Activated CD8-positive, alpha-beta memory T cell treated with anti-CD3 and anti-CD28 coated beads for 36 hours (primary cell): ENCODE results near the gene STARD10. TPM values are rescaled to one million over a fixed set of nuclear protein-coding genes. Genes with fewer than 3 reads are reported as not detected.

Experiments used
- CTCF ChIA-PET: fragments of 350-600 bp; sonication (Branson Sonifier 250); formaldehyde crosslinking; loops from one replicate; lab custom pipeline; 2021; ENCODE audit warnings: antibody characterized with exemption; lab: Charles Lee
- POLR2A ChIA-PET: fragments of 350-600 bp; sonication (Branson Sonifier 250); formaldehyde crosslinking; loops from one replicate; lab custom pipeline; 2021; ENCODE audit warnings: antibody characterized with exemption; lab: Charles Lee
- total RNA-seq, 2 experiments: library from RNA; stranded (reverse); gene quantifications; one replicate each; pipeline ENCODE4 v1.2.3, GENCODE V29; 2021

STARD10 gene
- total RNA-seq, 2 experiments from 2014 or later = 7.8 to 11.4 TPM

- ChIA-PET CTCF (interaction anchor here (1.1 kb wide), 2 partner anchors 18 to 60 kb away, joined by 3 read pairs; no protein-coding TSS in a partner anchor), POLR2A (no interaction called here)
Measured at GRCh38 chr11:72732329-72732728, 61.5 kb downstream of the STARD10 start.

GRCh38 chr11:72730737-72731136, 63.1 kb downstream of the STARD10 start:
- POLR2A ChIA-PET = no interaction called here
- CTCF ChIA-PET = interaction anchor here (2.7 kb wide), 1 partner anchor 62 kb away, joined by 7 read pairs; no protein-coding TSS in a partner anchor

GRCh38 chr11:72730243-72730642, 63.6 kb downstream of the STARD10 start:
- ChIA-PET POLR2A (no interaction called here), CTCF (interaction anchor here (0.7 to 2.7 kb wide), 3 partner anchors 63 to 93 kb away, joined by 3 to 7 read pairs (median 4); no protein-coding TSS in a partner anchor)

DNA sequence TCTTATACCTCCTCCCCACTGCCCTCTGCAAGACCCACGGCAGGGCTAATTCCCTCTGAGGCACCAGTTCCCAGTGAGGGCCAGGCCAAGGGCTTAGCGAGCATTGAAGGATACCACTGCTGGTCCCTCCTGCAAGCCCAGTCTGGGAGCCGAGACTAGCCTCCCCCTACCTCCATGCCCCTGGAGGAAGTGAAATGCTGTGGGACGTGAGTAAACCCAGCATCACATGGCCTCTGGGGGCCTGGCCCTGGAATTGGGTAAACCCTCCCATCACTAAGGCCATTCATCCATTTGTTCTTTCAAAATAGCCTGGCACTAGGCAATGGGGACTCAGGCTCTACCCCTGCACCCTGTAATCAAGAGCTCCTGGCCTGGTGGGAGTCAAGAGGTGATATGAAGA, 66.3 kb downstream of the STARD10 start:
- ChIA-PET CTCF (interaction anchor here (1.3 to 6.6 kb wide), 4 partner anchors 11 to 85 kb away, joined by 3 to 59 read pairs (median 4); partner anchors contain the start of gene STARD10), POLR2A (no interaction called here)

- CTCF ChIA-PET = interaction anchor here (0.6 to 6.6 kb wide), 6 partner anchors 14 to 620 kb away, joined by 3 to 59 read pairs (median 7); partner anchors contain the start of gene STARD10
- POLR2A ChIA-PET = interaction anchor here (0.6 kb wide), 1 partner anchor 76 kb away, joined by 3 read pairs; no protein-coding TSS in a partner anchor
Measured at GRCh38 chr11:72726266-72727220, 67.3 kb downstream of the STARD10 start.

DNA sequence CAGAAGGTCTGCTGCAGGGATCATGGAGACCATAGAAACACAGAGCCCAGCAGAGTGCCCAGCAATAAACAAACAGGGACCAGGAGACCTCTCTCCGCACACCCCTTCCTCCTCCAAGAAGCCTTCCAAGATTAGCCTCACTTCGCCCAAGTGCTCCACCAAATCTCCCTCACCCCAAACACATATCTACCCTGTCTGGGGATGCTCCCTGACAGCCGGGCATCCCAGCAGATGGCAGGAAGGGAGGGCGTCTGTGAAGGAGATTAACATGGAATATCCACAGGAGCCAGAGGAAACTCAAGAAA, 68.2 kb downstream of the STARD10 start:
- ChIA-PET CTCF (interaction anchor here (0.5 to 6.6 kb wide), 27 partner anchors 8 to 452 kb away, joined by 3 to 59 read pairs (median 5); partner anchors contain the start of gene STARD10), POLR2A (interaction anchor here (0.6 to 1.3 kb wide), 3 partner anchors 57 to 88 kb away, joined by 3 to 8 read pairs (median 4); partner anchors contain the start of genes ATG16L2 and STARD10)

DNA sequence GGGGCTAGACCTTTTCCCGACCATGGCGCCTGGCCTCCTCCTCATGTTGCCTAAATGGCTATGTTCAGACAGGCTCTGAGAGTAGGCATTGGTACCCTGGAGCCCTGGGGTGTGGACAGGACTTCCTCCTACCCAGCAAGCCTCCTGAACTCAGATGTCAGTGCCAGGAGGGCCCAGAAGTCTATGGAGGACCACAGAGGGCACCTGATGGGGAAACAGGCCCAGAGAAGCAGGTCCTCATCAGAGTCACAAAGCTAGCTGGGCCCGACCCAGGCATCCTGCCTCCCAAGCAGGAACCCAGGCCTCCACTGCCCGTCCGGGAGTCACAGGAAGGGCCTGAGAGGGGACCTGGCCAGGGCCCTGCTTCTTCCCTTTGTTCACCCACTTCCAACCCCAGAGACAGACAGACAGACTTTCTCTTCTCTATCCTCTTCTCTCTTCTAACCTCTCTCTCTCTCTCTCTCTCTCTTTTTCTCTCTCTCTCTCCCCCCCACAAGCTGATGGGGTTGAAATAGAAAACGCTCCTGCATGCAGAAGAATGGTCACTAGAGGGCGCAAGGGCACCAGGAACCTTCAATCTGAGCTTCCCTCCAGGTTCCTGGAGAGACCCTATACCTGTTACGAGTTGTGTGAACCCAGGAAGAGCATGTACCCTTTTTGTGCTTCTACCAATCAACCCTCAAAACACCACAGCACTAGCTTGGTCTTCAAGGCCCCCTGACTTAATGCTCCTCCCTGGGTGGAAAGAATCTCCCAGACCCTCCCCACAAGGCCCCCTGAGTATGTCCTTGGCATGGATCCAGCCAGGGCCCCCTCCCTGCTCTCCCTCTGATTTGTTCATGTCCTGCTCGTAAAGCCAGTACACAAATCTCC, 68.8 kb downstream of the STARD10 start:
- POLR2A ChIA-PET = interaction anchor here (0.6 to 1.3 kb wide), 3 partner anchors 57 to 88 kb away, joined by 3 to 8 read pairs (median 4); partner anchors contain the start of genes ATG16L2 and STARD10
- CTCF ChIA-PET = interaction anchor here (0.5 to 6.6 kb wide), 29 partner anchors 8 to 453 kb away, joined by 3 to 59 read pairs (median 5); partner anchors contain the start of gene STARD10

DNA sequence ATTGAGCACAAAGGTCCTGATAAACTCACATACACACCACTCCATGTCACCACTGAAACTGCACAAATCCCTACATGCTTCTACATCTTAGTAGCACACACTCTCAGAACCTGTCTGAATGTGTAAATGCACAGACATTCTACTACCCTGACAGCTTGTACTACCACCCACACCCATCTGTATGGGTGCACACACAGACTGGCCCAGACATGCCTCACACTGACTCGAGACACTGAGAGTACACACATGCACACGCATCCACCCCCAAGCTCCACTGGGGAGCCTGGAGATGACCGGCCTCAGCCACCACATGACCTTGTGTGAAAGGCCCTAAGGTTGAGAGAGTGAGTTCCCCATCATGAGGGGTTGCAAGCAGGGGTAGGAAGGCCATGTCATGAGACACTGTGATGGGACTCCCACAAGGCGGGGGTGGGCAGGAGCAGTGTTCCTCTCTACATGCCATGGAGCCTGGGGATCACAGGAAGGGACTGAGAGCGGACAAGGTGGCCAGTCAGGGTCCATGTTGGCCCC, 69.8 kb downstream of the STARD10 start:
- CTCF ChIA-PET = interaction anchor here (1.5 to 6.6 kb wide), 4 partner anchors 16 to 454 kb away, joined by 3 to 59 read pairs (median 7); partner anchors contain the start of gene STARD10
- POLR2A ChIA-PET = no interaction called here

GRCh38 chr11:72723508-72723907, 70.3 kb downstream of the STARD10 start:
- ChIA-PET POLR2A (interaction anchor here (1.2 kb wide), 1 partner anchor 13 kb away, joined by 4 read pairs; no protein-coding TSS in a partner anchor), CTCF (interaction anchor here (0.6 to 6.6 kb wide), 4 partner anchors 40 to 612 kb away, joined by 3 to 59 read pairs (median 4); partner anchors contain the start of gene STARD10)

DNA sequence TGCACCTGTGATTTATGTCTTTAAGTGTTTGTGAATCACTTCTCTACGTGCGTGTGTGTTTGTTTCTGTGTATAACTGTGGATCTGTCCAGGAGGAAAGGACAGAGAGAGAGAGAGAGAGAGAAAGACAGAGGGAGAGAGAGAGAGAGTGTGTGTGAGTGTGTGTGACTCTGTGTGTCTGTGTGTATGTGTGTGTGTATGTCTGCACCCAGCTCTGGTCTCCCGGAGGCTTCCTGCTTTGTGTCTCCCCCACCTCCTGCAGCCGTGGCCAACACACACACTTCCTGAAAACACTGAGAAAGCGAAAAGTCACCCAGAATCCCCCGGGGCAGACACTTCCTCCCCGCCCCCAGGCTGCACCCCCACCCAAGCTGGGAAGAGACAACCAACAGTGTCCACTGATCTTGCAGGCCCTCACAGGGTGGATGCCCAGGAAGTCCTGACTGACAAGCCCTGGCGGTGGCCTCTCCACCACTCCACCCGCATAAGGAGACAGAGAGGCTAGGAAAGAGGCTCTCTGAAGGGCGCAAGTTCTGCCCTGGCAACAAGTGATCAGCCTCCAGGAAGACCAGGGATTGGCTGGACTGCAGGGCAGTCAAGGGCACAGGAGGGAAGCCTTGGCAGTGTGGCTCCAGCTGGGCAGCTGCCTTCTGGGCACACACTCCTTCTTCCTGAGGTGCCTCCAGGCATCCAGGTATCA, 71.6 kb downstream of the STARD10 start:
- CTCF ChIA-PET = interaction anchor here (1.0 to 6.6 kb wide), 3 partner anchors 14 to 90 kb away, joined by 5 to 59 read pairs (median 5); partner anchors contain the start of gene STARD10
- POLR2A ChIA-PET = interaction anchor here (0.7 to 1.2 kb wide), 3 partner anchors 14 to 72 kb away, joined by 3 to 4 read pairs (median 3); partner anchors contain the start of gene STARD10

- ChIA-PET CTCF (interaction anchor here (1.4 to 6.6 kb wide), 3 partner anchors 71 to 91 kb away, joined by 3 to 59 read pairs (median 5); partner anchors contain the start of gene STARD10), POLR2A (interaction anchor here (1.2 kb wide), 1 partner anchor 71 kb away, joined by 3 read pairs; no protein-coding TSS in a partner anchor)
Measured at GRCh38 chr11:72721689-72722049, 72.2 kb downstream of the STARD10 start.

GRCh38 chr11:72721276-72721675, 72.6 kb downstream of the STARD10 start:
- POLR2A ChIA-PET = no interaction called here
- CTCF ChIA-PET = interaction anchor here (1.0 to 1.4 kb wide), 3 partner anchors 71 to 92 kb away, joined by 3 read pairs; partner anchors contain the start of gene STARD10

DNA sequence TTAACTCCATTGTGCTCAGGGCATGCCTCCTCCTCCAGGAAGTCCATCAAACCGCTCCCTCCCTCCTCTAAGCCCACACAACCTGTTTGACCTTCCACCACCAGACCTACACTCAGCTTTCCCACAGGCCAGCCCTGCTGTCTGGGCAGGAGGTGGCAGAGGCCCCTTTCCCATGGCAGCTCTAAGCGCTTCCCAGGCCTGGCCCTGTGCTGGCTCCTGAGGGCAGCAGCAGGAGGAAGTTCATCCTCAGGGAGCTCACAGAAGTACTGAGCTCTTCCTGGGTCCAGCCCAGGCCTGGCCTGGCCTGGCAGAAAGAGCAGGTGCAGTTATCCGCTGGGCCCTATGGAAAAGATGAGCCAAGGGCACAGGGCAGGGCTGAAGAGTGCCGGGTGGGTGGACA, 73.1 kb downstream of the STARD10 start:
- ChIA-PET CTCF (interaction anchor here (1.0 to 1.4 kb wide), 3 partner anchors 72 to 92 kb away, joined by 3 read pairs; partner anchors contain the start of gene STARD10), POLR2A (no interaction called here)

- CTCF ChIA-PET = interaction anchor here (1.0 kb wide), 1 partner anchor 93 kb away, joined by 3 read pairs; no protein-coding TSS in a partner anchor
- POLR2A ChIA-PET = no interaction called here
Measured at GRCh38 chr11:72720047-72720446, 73.8 kb downstream of the STARD10 start.

DNA sequence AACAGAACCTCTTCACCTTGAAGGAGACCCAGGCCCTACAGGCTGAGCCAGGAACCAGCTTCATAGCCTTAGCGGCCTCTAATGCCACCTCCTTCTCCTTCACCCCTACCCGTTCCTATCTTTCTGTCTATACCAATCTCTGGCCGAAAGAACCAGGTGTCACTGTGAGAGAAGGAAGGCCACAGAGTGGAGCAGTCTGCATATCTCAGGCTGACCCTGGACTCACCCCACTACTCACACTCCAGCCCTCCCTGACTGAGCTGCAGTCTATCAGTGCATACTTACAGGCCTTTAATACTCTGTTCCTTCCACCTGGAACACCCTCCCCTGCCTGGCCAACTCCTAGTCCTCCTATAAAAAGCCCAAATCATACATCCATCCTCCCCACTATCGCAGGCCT, 74.3 kb downstream of the STARD10 start:
- CTCF ChIA-PET = no interaction called here
- POLR2A ChIA-PET = no interaction called here

GRCh38 chr11:72719144-72719543, 74.7 kb downstream of the STARD10 start:
- CTCF ChIA-PET = no interaction called here
- POLR2A ChIA-PET = no interaction called here

- CTCF ChIA-PET = interaction anchor here (1.5 kb wide), 1 partner anchor 35 kb away, joined by 4 read pairs; no protein-coding TSS in a partner anchor
- POLR2A ChIA-PET = no interaction called here
Measured at GRCh38 chr11:72718101-72718501, 75.7 kb downstream of the STARD10 start.
